IMR-90 (cell line): ENCODE measurements around the gene TPSG1. TPM values are rescaled to one million over a fixed set of nuclear protein-coding genes. Genes with fewer than 3 reads are reported as not detected.

ENCODE experiments used
- ATAC-seq: fragments of 200-7000 bp; cut with Tn5 transposase; 2 replicates; pipeline ENCODE4 v1.9.1; 2020; ENCODE audit warnings: low read depth, mild to moderate bottlenecking, moderate library complexity
- BruUV-seq: library from RNA; stranded (reverse); fragments of 400-500 nt; replicated peaks from 2 replicates; lab custom pipeline; 2021; lab: Mats Ljungman, UMichigan
- CTCF ChIA-PET: fragments of 300-600 bp; formaldehyde crosslinking; extraction: SDS; loops from one replicate; lab custom pipeline; 2021; ENCODE audit warnings: antibody characterized with exemption; lab: Yijun Ruan, JAX
- POLR2A ChIA-PET: fragments of 300-600 bp; sonication (Branson Sonifier 250); formaldehyde crosslinking; loops from one replicate; lab custom pipeline; 2022; ENCODE audit warnings: antibody characterized with exemption; ENCODE audit not compliant: unreplicated experiment; lab: Charles Lee
- DNase-seq: peaks from one replicate; pipeline ENCODE4 v3.0.0; 2013
- H2AFZ ChIP-seq: replicated peaks from 2 replicates; pipeline ENCODE3; 2013; ENCODE audit warnings: low read length, mild to moderate bottlenecking; ENCODE audit not compliant: poor library complexity
- H2AK5ac ChIP-seq: 2 replicates; pipeline ENCODE4 v1.6.1; 2013; ENCODE audit warnings: low read depth, low read length, inconsistent platforms
- H2AK9ac ChIP-seq: replicated peaks from 2 replicates; pipeline ENCODE3; 2013; ENCODE audit warnings: mild to moderate bottlenecking, low read depth, low read length, moderate library complexity; ENCODE audit not compliant: poor library complexity
- H2BK120ac ChIP-seq: 2 replicates; pipeline ENCODE4 v1.6.1; 2013; ENCODE audit warnings: low read depth, low read length, inconsistent platforms
- H2BK15ac ChIP-seq: 3 replicates; pipeline ENCODE4 v1.6.1; 2013; ENCODE audit warnings: low read depth, low read length, inconsistent platforms
- H2BK20ac ChIP-seq: 2 replicates; pipeline ENCODE4 v1.6.1; 2013; ENCODE audit warnings: low read depth, mild to moderate bottlenecking, inconsistent platforms, low read length, moderate library complexity
- H2BK5ac ChIP-seq: 2 replicates; pipeline ENCODE4 v1.6.1; 2013; ENCODE audit warnings: mild to moderate bottlenecking, low read depth, low read length, inconsistent platforms; ENCODE audit not compliant: poor library complexity, severe bottlenecking
- H3K14ac ChIP-seq: replicated peaks from 2 replicates; pipeline ENCODE4 v1.6.1; 2013; ENCODE audit warnings: low read depth, low read length, inconsistent platforms
- H3K18ac ChIP-seq: 2 replicates; pipeline ENCODE4 v1.6.1; 2013; ENCODE audit warnings: low read depth, low read length, control low read depth
- H3K23ac ChIP-seq: 2 replicates; pipeline ENCODE4 v1.6.1; 2013; ENCODE audit warnings: low read depth, low read length, inconsistent platforms
- H3K27ac ChIP-seq: 2 replicates; pipeline ENCODE4 v1.5.1; 2013; ENCODE audit warnings: mild to moderate bottlenecking, control low read depth, low read length; ENCODE audit not compliant: insufficient read depth
- H3K27me3 ChIP-seq: 2 replicates; pipeline ENCODE4 v1.6.1; 2013; ENCODE audit warnings: low read length; ENCODE audit not compliant: control insufficient read depth, insufficient read depth
- H3K36me3 ChIP-seq: 2 replicates; pipeline ENCODE4 v1.6.1; 2013; ENCODE audit warnings: low read length, mixed read lengths; ENCODE audit not compliant: control insufficient read depth, insufficient read depth
- H3K4ac ChIP-seq: 2 replicates; pipeline ENCODE4 v1.6.1; 2013; ENCODE audit warnings: low read depth, low read length, inconsistent platforms
- H3K4me1 ChIP-seq: 2 replicates; pipeline ENCODE4 v1.6.1; 2013; ENCODE audit warnings: low read length, mixed read lengths; ENCODE audit not compliant: control insufficient read depth, insufficient read depth
- H3K4me2 ChIP-seq: 2 replicates; pipeline ENCODE4 v1.6.1; 2013; ENCODE audit warnings: low read depth, mild to moderate bottlenecking, control low read depth, low read length, moderate library complexity
- H3K4me3 ChIP-seq: 2 replicates; pipeline ENCODE4 v1.5.1; 2013; ENCODE audit warnings: low read depth, mild to moderate bottlenecking, control low read depth, low read length, moderate library complexity; ENCODE audit not compliant: insufficient read depth
- H3K56ac ChIP-seq: 2 replicates; pipeline ENCODE4 v1.6.1; 2013; ENCODE audit warnings: low read length, inconsistent platforms; ENCODE audit not compliant: insufficient read depth; ENCODE audit errors: extremely low read depth
- H3K79me1 ChIP-seq, 2 experiments: 2 replicates each; pipeline ENCODE4 v1.6.1; 2013; ENCODE audit warnings: low read length in 2 of 2, inconsistent platforms in 1 of 2, low read depth in 1 of 2
- H3K9ac ChIP-seq: 2 replicates; pipeline ENCODE4 v1.6.1; 2013; ENCODE audit warnings: low read depth, low read length, control low read depth
- H3K9me1 ChIP-seq: 2 replicates; pipeline ENCODE4 v1.6.1; 2013; ENCODE audit warnings: low read length, inconsistent platforms; ENCODE audit not compliant: insufficient read depth
- H3K9me3 ChIP-seq: 2 replicates; pipeline ENCODE4 v1.6.1; 2013; ENCODE audit warnings: low read length; ENCODE audit not compliant: control insufficient read depth, insufficient read depth
- H4K20me1 ChIP-seq: 2 replicates; pipeline ENCODE4 v1.6.1; 2013; ENCODE audit warnings: low read length, inconsistent platforms; ENCODE audit not compliant: insufficient read depth
- H4K5ac ChIP-seq: 2 replicates; pipeline ENCODE4 v1.6.1; 2013; ENCODE audit warnings: mild to moderate bottlenecking, low read depth, low read length, control low read depth
- H4K8ac ChIP-seq, 2 experiments: 2 replicates each; pipeline ENCODE4 v1.6.1; 2013; ENCODE audit warnings: low read depth in 2 of 2, low read length in 2 of 2, control low read depth in 1 of 2, inconsistent platforms in 1 of 2
- H4K91ac ChIP-seq: 2 replicates; pipeline ENCODE4 v1.6.1; 2013; ENCODE audit warnings: low read depth, low read length, inconsistent platforms; ENCODE audit not compliant: insufficient read depth
- BHLHE40 ChIP-seq: fragments of 150-350 bp; IDR thresholded peaks from 2 replicates; pipeline ENCODE4 v1.6.1; 2016; ENCODE audit warnings: mild to moderate bottlenecking, low read depth, low read length
- CEBPB ChIP-seq: IDR thresholded peaks from 2 replicates; pipeline ENCODE4 v1.6.1; 2012; ENCODE audit warnings: low read depth, low read length, improper control_type of control experiment
- CHD1 ChIP-seq: IDR thresholded peaks from 2 replicates; pipeline ENCODE4 v1.6.1; 2012; ENCODE audit warnings: low read depth, low read length, improper control_type of control experiment
- FOS ChIP-seq: fragments of 150-350 bp; IDR thresholded peaks from 2 replicates; pipeline ENCODE4 v1.6.1; 2016; ENCODE audit warnings: low read depth, low read length
- MAFK ChIP-seq: IDR thresholded peaks from 2 replicates; pipeline ENCODE4 v1.6.1; 2012; ENCODE audit warnings: low read depth, low read length, improper control_type of control experiment
- MXI1 ChIP-seq: IDR thresholded peaks from 2 replicates; pipeline ENCODE4 v1.6.1; 2012; ENCODE audit warnings: low read depth, mild to moderate bottlenecking, low read length, moderate library complexity, borderline replicate concordance
- NFE2L2 ChIP-seq: fragments of 150-350 bp; IDR thresholded peaks from 2 replicates; pipeline ENCODE4 v1.6.1; 2016; ENCODE audit warnings: low read depth, mild to moderate bottlenecking, low read length
- POLR2A ChIP-seq: IDR thresholded peaks from 2 replicates; pipeline ENCODE4 v1.6.1; 2012; ENCODE audit warnings: mild to moderate bottlenecking, low read depth, low read length
- RAD21 ChIP-seq: IDR thresholded peaks from 2 replicates; pipeline ENCODE4 v1.6.1; 2012; ENCODE audit warnings: low read length, improper control_type of control experiment
- RFX5 ChIP-seq: IDR thresholded peaks from 2 replicates; pipeline ENCODE4 v1.8.0; 2012; ENCODE audit warnings: low read depth, mild to moderate bottlenecking, low read length, moderate library complexity
- WGBS, 2 experiments: methylation state at CpG; one replicate each; pipeline versions ENCODE4 v1.1.5 to v1.1.7; 2013; ENCODE audit warnings: missing lambda C conversion rate in 2 of 2; ENCODE audit not compliant: insufficient read length in 1 of 2; ENCODE audit errors: extremely low coverage in 2 of 2; 5-methylcytosine and 5-hydroxymethylcytosine counted together
- dilution Hi-C: fragments of 300-500 bp; cut with HindIII; formaldehyde crosslinking; loops from one replicate; pipeline ENCODE4 v1.14.3; 2018; ENCODE audit warnings: low sequenced_read_pairs; ENCODE audit not compliant: unreplicated experiment
- in situ Hi-C: fragments of 300-500 bp; cut with MboI; formaldehyde crosslinking; loops from 3 replicates; pipeline ENCODE4 v1.14.3; 2019; ENCODE audit warnings: low sequenced_read_pairs, inconsistent platforms, mixed read lengths
- intact Hi-C: fragments of 100-400 bp; cut with micrococcal nuclease; formaldehyde crosslinking; loops from 2 replicates; pipeline ENCODE4 v1.10.0; 2022
- polyA plus RNA-seq, 3 experiments: library from polyadenylated mRNA; depleted of rRNA; stranded (reverse); fragments of >200 nt; gene quantifications; 2 replicates each; pipeline ENCODE4 v1.2.3, GENCODE V29; 2012; ENCODE audit warnings: low replicate concordance in 1 of 3
- total RNA-seq: library from RNA; depleted of rRNA; stranded (reverse); fragments of >200 nt; gene quantifications from 2 replicates; pipeline ENCODE4 v1.2.3, GENCODE V29; 2012
- TF ChIP-seq, protein P1 (sequence below): fragments of 150-350 bp; IDR thresholded peaks from 2 replicates; pipeline ENCODE4 v1.6.1; 2017; ENCODE audit warnings: mild to moderate bottlenecking, antibody characterized with exemption, low read length, low read depth

TPSG1 gene
- total and polyA plus RNA-seq, 2 of the 4 experiments (the other 2 are of a cell fraction): not detected

DNA sequence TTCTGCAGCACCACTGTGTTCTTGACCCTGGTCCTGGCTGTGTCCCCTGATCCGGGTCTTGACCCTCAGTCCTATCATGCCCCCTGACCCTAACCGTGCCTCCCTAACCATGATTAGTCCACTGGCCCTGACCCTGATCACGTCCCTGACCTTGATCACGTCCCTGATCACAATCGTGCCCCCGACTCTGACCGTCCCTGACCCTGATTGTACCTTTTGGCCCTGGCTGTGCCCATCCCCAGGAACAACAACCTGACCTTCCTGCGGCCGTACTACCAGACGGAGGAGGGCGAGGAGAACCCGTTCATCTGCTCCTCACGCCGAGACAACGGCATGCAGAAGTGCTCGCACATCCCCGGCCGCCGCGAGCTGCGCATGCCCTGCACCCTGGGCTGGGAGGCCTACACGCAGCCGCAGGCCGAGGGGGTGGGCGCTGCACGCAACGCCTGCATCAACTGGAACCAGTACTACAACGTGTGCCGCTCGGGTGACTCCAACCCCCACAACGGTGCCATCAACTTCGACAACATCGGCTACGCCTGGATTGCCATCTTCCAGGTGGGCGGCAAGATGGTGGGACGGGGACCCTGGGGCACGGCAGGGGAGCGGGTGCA, 24.9 kb downstream of the TPSG1 start:
- Histone ChIP-seq H2AFZ (no peak overlapping the region), H2AK5ac (no peak overlapping the region), H4K8ac (no peak overlapping the region), H4K20me1 (no peaks in the 10 kb centered on the region; the same call in 1 of the 2 replicates), H3K56ac (no peak overlapping the region), H3K4me3 (no peak overlapping the region), H4K5ac (no peak overlapping the region), H3K27me3 (no peaks in the 10 kb centered on the region), H4K91ac (no peak overlapping the region), H3K18ac (no peak overlapping the region), H2AK9ac (no peak overlapping the region), H3K4me2 (no peak overlapping the region), H3K23ac (no peak overlapping the region), H3K9me3 (no peaks in the 10 kb centered on the region), H3K36me3 (no peaks in the 10 kb centered on the region; the same call in 1 of the 2 replicates), H3K79me1 (no peaks in the 10 kb centered on the region), H3K4me1 (no peaks in the 10 kb centered on the region), H2BK15ac (no peak overlapping the region), H3K14ac (no peak overlapping the region), H2BK5ac (no peak overlapping the region), H3K27ac (no peak overlapping the region), H3K9me1 (no peaks in the 10 kb centered on the region), H2BK120ac (no peak overlapping the region), H3K9ac (no peak overlapping the region), H2BK20ac (no peak overlapping the region), H3K4ac (no peak overlapping the region)
- ATAC-seq (no peak), DNase-seq (no peak)
- 94% methylated on average over 21 of the region's 38 CpGs; no CpG with 5 or more reads in 1 of the 2 experiments for WGBS, 2 experiments
- POLR2A ChIA-PET: no interaction called here
- TF ChIP-seq, protein P1, sequence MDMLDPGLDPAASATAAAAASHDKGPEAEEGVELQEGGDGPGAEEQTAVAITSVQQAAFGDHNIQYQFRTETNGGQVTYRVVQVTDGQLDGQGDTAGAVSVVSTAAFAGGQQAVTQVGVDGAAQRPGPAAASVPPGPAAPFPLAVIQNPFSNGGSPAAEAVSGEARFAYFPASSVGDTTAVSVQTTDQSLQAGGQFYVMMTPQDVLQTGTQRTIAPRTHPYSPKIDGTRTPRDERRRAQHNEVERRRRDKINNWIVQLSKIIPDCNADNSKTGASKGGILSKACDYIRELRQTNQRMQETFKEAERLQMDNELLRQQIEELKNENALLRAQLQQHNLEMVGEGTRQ: no peak
- TF ChIP-seq POLR2A (no peak), RFX5 (no peak), FOS (no peak), MXI1 (no peak), RAD21 (no peak), MAFK (no peak), CHD1 (no peak), NFE2L2 (no peak), CEBPB (no peak), BHLHE40 (no peak)
- CTCF ChIA-PET: no interaction called here
- no TSS peak for BruUV-seq
- intact Hi-C loops (no loop called here), in situ Hi-C loops (loop anchor here (25.0 kb wide), 1 partner anchor 388 kb away; the partner anchor contains the start of gene GNG13), dilution Hi-C loops (no loop called here)
